HG03039 (cell line): ENCODE data around the gene RBBP8NL.

Experiments
- ATAC-seq: cut with Tn5 transposase; IDR thresholded peaks from one replicate; pipeline ENCODE4 v1.9.1; 2021; ENCODE audit warnings: mild to moderate bottlenecking, moderate library complexity; ENCODE audit not compliant: unreplicated experiment

The RBBP8NL gene

GRCh38 chr20:62427172-62428001 lies at the start of gene RBBP8NL:
TSS of gene RBBP8NL (minus strand) at chr20:62427539. CDS start at chr20:62419647, 7,892 bp downstream.
- ATAC-seq = no peak

- no peak for ATAC-seq
Measured at GRCh38 chr20:62476056-62476838, 48.9 kb upstream of the RBBP8NL start.

GRCh38 chr20:62475772-62476055 lies 48.4 kb upstream of the RBBP8NL start, which contains the start of gene GATA5:
TSS of gene GATA5 (minus strand) at chr20:62475995. CDS start at chr20:62475521, 474 bp downstream.
- no peak for ATAC-seq

GRCh38 chr20:62475027-62475771 lies 47.9 kb upstream of the RBBP8NL start:
- no peak for ATAC-seq

- no peak for ATAC-seq
Measured at GRCh38 chr20:62474604-62475026, 47.3 kb upstream of the RBBP8NL start.

- no peak for ATAC-seq
Measured at GRCh38 chr20:62473717-62474603, 46.6 kb upstream of the RBBP8NL start.

GRCh38 chr20:62472941-62473585 lies 45.7 kb upstream of the RBBP8NL start:
- no peak for ATAC-seq

GRCh38 chr20:62472138-62472940 lies 45.0 kb upstream of the RBBP8NL start:
- no peak for ATAC-seq

GRCh38 chr20:62470459-62470858 lies 43.1 kb upstream of the RBBP8NL start:
- ATAC-seq = no peak

GRCh38 chr20:62470001-62470400 lies 42.7 kb upstream of the RBBP8NL start:
- no peak for ATAC-seq

GRCh38 chr20:62469352-62469751 lies 42.0 kb upstream of the RBBP8NL start:
- no peak for ATAC-seq

GRCh38 chr20:62466806-62467537 lies 39.6 kb upstream of the RBBP8NL start:
- ATAC-seq = no peak

- no peak for ATAC-seq
Measured at GRCh38 chr20:62466072-62466760, 38.9 kb upstream of the RBBP8NL start.

- ATAC-seq = no peak
Measured at GRCh38 chr20:62464990-62465389, 37.7 kb upstream of the RBBP8NL start.

GRCh38 chr20:62464425-62464770 lies 37.1 kb upstream of the RBBP8NL start:
- no peak for ATAC-seq

GRCh38 chr20:62463651-62464424 lies 36.5 kb upstream of the RBBP8NL start:
- ATAC-seq = no peak

- no peak for ATAC-seq
Measured at GRCh38 chr20:62462976-62463592, 35.7 kb upstream of the RBBP8NL start.
